HG03097 (cell line): ENCODE results near the gene TPSG1.
"Not testable (repeated sequence)": the region's sequence is repeated elsewhere in the genome, so short reads cannot be mapped to it uniquely, and the experiment has no call there.

Source experiments
- ATAC-seq: cut with Tn5 transposase; IDR thresholded peaks from one replicate; pipeline ENCODE4 v1.9.1; 2021; ENCODE audit not compliant: unreplicated experiment, low FRiP score

Gene TPSG1

GRCh38 chr16:1232049-1232748, 7.1 kb upstream of the TPSG1 start:
- ATAC-seq = not testable (repeated sequence)

DNA sequence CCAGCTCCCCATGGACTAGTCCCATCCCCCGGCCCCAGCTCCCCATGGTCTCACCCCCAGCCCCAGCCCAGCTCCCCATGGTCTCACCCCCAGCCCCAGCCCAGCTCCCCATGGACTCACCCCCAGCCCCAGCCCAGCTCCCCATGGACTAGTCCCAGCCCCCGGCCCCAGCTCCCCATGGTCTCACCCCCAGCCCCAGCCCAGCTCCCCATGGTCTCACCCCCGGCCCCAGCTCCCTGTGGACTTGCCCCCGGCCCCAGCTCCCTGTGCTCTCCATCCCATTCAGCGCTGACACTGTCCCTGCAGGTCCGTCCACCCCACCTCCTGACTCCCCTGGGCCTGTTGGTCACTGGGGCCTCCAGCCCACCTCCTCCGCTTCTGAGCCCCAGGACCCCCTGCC, 6.2 kb upstream of the TPSG1 start:
- ATAC-seq = not testable (repeated sequence)

GRCh38 chr16:1230471-1231212, 5.6 kb upstream of the TPSG1 start:
- ATAC-seq = not testable (repeated sequence)

DNA sequence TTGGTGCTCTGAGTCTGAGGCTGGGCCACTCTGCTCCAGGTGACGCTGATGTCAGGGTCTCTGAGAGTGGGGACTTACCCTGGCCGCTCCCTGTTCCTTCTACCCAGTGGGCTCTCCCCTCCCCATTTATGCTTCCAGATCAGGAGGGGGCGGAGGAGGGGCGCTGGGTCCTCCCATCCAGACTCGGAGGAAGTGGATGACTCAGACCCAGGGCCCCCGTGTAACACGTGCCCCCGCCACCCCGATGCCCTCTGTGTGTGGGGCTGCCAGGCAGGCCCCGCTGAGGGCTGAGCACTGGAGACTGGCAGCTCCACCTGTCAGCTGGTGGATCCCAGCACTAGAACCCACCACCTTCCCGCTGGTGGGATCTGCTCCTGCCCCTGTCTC, 5.0 kb upstream of the TPSG1 start, which contains the start of gene TPSB2:
TPSB2 (minus strand) TSS at position 101 of the 387 bp plus-strand sequence. CDS start 233 bp downstream, outside the sequence.
- not testable (repeated sequence) for ATAC-seq

- ATAC-seq = not testable (repeated sequence)
Observed at GRCh38 chr16:1229476-1229875, 4.4 kb upstream of the TPSG1 start.

- ATAC-seq = not testable (repeated sequence)
Observed at GRCh38 chr16:1228227-1228626, 3.2 kb upstream of the TPSG1 start.

DNA sequence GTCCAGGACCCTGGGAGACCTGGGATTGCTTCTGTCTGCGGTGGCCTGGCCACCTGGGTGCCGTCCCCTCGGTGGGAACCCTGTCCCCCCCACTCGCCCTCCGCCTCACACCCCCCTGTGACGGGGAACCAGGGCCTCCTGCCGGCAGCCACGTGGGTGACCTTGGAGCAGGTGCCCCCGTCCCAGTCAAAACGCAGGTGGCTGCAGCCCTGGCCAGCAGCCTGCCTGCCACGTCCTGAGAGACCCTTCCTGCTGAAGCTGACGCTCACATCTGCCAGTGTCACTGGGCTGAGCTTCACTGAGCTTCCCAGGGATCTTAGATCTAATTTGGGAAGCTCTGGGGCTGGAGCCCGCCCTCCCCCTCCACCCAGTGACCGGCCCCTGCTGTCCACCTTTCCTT, 1.6 kb upstream of the TPSG1 start:
- ATAC-seq = not testable (repeated sequence)

DNA sequence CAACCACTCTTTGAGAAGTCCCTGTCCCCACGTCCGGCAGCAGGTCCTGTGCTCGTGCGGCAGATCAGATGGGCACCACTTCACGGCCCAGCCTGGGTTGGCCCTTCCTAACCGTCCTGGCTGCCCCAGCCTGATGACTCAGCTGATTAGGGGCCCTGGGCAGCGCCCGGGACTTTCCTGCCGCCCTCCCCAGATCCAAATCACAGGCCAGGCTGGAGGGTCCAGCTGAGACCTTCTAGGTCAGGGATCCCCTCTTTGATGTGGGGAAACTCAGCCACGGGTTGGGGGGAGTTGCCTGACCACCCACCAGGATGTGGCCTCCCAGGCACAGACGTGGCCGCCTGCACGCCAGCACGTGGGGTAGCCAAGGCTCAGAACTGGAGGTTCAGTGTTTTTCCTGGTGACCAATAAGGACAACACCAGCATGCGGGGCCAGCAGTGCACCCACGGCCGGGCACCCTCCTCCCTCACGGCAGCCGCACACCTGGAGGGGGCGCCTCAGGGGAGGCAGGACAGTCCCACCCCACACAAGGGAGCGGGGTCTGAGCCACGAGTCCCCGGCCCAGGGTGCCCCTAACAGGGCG, 752 bp upstream of the TPSG1 start:
- not testable (repeated sequence) for ATAC-seq

- no peak for ATAC-seq
Observed at GRCh38 chr16:1224558-1224957, 510 bp downstream of the TPSG1 start.

DNA sequence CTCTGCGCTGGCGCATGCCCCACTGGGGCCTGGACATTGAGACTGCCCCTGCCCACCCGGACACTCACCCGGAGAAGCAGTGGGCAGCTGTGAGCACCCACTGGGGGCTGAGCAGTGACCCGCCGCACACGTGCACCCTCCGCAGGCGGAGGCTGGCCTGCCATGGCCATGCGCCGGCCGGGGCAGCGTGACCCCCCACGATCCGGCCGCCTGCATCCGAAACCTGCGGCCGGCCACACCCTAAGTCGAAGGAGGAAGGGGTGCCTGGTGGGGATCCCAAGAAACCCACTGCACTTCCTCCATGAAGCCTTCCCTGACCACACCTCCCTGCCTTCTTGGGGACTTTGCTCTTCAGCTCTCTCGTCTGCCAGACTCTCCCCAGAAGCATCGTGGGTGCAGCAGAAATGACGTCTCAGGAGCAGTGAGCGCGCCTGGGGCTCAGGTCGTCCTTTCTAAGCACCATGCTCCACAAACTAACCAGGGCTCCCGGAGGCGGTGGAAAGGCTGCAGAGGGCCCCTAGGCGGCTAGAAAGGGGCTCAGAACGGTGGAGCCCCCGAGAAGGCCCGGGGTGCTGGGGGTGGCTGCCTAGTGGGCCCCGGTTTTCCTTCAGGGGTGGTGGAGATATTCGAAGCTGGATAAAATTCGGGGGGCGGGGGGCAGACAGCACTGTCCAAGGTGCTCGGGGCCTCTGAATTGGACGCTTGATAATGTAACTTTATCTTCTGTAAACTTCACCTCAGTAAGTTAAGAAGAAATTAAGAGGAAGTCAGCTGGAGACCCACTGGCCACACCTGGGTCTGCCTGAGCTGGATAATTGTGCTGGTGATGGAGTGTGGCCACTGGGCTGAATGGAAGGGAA, 1.5 kb downstream of the TPSG1 start:
- ATAC-seq = no peak

- ATAC-seq = no peak
Observed at GRCh38 chr16:1222553-1223354, 2.3 kb downstream of the TPSG1 start.

DNA sequence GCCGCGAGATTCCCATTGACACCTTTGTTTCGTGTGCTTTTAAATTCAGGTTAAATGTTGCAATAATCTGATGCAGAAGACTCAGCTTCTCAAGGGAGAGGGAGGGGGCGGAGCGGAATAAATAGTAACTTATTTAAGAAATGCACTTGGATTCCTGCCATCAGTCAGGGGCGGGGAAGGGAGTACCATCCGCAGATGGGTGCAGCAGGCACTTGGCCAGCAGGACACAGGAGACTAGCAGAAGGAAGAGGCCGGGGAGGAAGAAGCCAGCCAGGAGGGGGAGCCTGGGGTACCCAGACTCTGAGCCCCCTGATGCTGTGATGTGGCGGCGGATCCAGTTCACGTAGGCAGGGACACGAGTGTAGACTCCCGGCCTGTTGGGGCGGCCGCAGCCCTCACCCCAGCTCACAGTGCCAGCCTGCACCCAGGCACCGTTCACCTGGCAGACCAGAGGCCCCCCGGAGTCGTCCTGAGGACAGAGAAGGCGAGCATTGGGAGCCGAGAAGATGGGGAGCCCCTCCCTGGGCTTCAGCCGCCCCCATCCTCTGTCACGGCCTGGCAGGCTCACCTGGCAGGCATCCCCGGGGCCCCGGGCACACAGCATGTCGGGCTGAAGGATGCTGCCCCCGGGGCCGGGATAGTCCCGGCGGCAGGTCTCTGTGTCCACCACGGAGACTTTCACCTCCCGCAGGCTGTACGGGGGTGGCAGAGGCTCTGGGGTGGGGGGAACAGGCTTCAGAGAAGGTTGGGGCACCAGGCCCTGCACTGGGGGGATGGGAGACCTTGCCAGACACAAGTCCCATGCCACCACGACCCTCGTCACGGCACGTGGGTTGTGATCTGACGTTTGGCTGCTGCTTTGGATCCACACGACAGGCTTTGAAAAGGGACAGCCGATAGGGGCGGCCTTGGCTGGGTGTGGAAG, 3.2 kb downstream of the TPSG1 start:
- no peak for ATAC-seq

DNA sequence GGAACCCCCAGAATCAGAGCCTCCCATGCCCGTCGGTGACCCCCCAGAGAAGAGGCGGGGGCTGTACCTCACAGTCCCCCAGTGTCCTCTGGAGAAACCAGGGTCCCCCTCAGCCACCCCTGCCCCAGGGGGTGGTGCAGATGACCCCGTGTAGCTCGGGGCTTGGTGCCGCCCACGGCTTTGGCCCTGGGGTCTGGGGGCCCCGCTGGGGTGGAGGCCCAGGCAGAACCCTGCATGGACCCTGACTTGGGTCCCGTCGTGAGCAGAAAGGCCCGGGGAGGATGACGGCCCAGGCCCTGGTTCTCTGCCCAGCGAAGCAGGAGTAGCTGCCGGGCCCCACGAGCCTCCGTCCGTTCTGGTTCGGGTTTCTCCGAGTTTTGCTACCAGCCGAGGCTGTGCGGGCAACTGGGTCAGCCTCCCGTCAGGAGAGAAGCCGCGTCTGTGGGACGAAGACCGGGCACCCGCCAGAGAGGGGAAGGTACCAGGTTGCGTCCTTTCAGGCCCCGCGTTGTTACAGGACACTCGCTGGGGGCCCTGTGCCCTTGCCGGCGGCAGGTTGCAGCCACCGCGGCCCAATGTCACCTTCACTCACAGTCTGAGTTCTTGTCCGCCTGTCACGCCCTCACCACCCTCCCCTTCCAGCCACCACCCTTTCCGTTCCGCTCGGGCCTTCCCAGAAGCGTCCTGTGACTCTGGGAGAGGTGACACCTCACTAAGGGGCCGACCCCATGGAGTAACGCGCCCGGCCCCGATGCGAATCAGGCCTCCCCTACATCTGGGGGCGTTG, 4.0 kb downstream of the TPSG1 start:
- ATAC-seq = no peak

- no peak for ATAC-seq
Observed at GRCh38 chr16:1220098-1220728, 4.9 kb downstream of the TPSG1 start.

GRCh38 chr16:1218930-1219611, 6.0 kb downstream of the TPSG1 start:
- no peak for ATAC-seq

- ATAC-seq = no peak
Observed at GRCh38 chr16:1218061-1218929, 6.8 kb downstream of the TPSG1 start.
